ENCODE data around the gene DLAT. TPM values are rescaled to one million over a fixed set of nuclear protein-coding genes. Genes with fewer than 3 reads are reported as not detected.

The DLAT gene
- total and polyA plus RNA-seq, 11 donors = 48.7 to 179 (median 157) TPM

DNA sequence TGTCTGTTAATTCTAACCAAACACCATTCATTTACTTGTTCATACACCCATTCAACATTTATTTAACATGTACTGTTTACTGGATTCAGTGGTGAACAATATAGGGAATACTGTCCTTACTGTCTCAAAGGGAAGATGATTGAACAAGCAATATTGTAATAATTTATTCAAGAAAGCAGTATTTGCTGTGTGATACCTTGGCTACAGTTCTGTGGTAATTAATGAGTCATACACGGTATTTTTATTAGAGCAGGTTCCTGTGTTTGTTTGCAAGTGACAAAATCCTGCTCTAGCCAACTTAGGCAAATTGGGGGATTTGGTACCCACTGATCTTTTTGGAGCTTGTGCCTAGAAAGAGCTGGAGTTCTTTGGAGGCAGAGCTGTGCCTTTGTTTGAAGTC is 32.9 kb downstream of the DLAT start:
- H3K4me1 ChIP-seq = peaks cover 0 to 3% (median 0%) of the 10 kb centered on the region in 12 donors
- TF ChIP-seq, protein P1, sequence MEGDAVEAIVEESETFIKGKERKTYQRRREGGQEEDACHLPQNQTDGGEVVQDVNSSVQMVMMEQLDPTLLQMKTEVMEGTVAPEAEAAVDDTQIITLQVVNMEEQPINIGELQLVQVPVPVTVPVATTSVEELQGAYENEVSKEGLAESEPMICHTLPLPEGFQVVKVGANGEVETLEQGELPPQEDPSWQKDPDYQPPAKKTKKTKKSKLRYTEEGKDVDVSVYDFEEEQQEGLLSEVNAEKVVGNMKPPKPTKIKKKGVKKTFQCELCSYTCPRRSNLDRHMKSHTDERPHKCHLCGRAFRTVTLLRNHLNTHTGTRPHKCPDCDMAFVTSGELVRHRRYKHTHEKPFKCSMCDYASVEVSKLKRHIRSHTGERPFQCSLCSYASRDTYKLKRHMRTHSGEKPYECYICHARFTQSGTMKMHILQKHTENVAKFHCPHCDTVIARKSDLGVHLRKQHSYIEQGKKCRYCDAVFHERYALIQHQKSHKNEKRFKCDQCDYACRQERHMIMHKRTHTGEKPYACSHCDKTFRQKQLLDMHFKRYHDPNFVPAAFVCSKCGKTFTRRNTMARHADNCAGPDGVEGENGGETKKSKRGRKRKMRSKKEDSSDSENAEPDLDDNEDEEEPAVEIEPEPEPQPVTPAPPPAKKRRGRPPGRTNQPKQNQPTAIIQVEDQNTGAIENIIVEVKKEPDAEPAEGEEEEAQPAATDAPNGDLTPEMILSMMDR (IDR thresholded peaks at IDR 0.05) = no peak
- no peak for TF ChIP-seq POLR2A (IDR thresholded peaks at IDR 0.05)
- no peak overlapping the region for H3K27ac ChIP-seq
- H3K27me3 ChIP-seq = no peaks in the 10 kb centered on the region
- intact Hi-C loops (cut with DNase I) = no loop called here
- DNase-seq = no peak
- H3K36me3 ChIP-seq = peaks cover 0 to 98% (median 90%) of the 10 kb centered on the region in 9 donors
- WGBS, 4 donors = 47 to 56% (median 53%) methylated on average over 1 of the region's 1 CpG
- no peaks in the 10 kb centered on the region for H3K9me3 ChIP-seq
- no peak overlapping the region for H3K4me3 ChIP-seq
- ATAC-seq = no peak

DNA sequence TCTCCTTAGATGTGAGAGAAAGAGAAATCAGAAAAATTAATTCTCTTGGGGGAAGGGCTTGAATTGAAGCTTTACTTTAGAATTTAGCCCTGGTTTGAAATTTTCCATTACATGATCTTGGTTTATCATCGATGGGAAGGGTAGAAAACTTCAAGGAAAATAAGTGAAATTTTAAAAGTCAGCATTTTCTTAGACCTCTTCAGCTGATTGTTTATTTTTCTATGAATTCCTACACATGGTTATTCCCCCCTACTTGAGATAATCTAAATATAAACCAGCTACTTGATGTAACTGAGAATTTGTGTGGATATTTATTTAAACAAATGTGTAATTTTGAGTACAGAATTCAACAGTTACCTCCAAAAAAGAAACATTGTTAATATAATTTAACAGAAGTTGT is 37.7 kb downstream of the DLAT start:
- intact Hi-C loops (cut with DNase I) = no loop called here
- no peak for DNase-seq
- Histone ChIP-seq H3K4me1 (peaks cover 0 to 3% (median 0%) of the 10 kb centered on the region in 12 donors), H3K9me3 (no peaks in the 10 kb centered on the region), H3K27ac (no peak overlapping the region), H3K36me3 (peaks cover 0 to 72% (median 60%) of the 10 kb centered on the region in 9 donors), H3K27me3 (no peaks in the 10 kb centered on the region), H3K4me3 (no peak overlapping the region)
- WGBS, 4 donors = 71 to 79% (median 74%) methylated on average over 1 of the region's 1 CpG
- ATAC-seq = no peak
- TF ChIP-seq, protein P1 (IDR thresholded peaks at IDR 0.05) = no peak
- no peak for TF ChIP-seq POLR2A (IDR thresholded peaks at IDR 0.05)

DNA sequence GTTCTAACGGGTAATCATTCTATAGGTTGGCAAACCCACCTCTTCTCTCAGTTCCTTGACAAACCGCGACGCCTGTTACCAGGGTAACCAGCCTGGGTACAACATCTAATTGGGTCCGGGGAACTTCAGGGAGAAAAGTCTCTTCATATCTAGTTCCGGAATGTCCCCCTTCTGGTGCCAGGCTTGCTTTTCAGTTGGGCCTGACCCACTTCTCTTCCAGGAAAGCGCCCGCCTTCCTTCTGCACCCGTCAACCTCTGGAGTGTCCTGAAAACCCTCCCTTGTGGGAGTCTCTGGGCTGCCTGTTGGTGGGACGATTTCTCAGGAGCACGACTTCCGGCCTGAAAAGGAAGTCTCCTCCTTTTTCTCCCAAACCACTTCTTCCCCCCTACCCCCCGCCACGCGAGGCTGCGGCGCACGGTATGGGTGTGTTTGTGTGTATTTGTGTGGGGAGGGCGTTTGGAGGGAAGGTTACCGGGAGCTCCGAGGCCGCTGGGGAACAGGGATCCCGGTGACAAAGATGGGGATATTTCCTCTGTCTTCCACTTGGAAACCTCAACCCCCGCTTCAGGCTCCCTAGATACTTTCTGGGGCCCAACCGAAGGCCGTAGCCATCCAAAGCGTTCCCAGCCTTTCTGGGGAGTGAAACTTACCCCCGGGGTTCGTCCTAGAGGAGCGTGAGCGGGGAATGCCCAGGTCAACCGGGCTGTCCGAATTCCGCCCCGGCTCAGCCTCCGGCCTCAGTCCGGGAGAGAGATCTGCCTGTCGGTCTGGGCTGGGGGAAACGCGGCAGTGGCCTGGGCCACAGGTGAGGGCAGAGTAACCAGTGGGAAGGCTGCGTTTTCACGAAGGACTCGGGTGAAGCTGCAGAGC is 49.0 kb downstream of the DLAT start, which contains the start of the genes NKAPD1 and PIH1D2:
Gene NKAPD1 (plus strand): TSS at position 359 of the 871 bp plus-strand sequence. CDS start 1,276 bp downstream, outside the sequence.
Gene PIH1D2 (minus strand): TSS at position 77 of the 871 bp plus-strand sequence. CDS start 843 bp downstream, outside the sequence.
- Histone ChIP-seq H3K36me3 (peaks cover 0 to 40% (median 37%) of the 10 kb centered on the region in 9 donors), H3K27ac (peak within 1 kb of the TSS; percentile 82 to 95 (median 88)), H3K4me1 (peaks cover 0 to 25% (median 17%) of the 10 kb centered on the region in 12 donors), H3K9me3 (no peaks in the 10 kb centered on the region), H3K27me3 (no peaks in the 10 kb centered on the region), H3K4me3 (peak within 1 kb of the TSS; percentile 46 to 96 (median 80))
- peak; percentile 83 to 94 (median 94) for ATAC-seq
- 0 to 1% (median 0%) methylated on average over 36 to 43 of the region's 43 CpGs for WGBS, 4 donors
- intact Hi-C loops (cut with DNase I) = loop anchor here in 3 of 10 donors (1.0 to 10.0 kb wide), 4 partner anchors 12 to 142 kb away; partner anchors contain the start of genes DIXDC1 (in 1 of the 3), DLAT (in 1 of the 3), SDHD (in 1 of the 3) and TIMM8B (in 1 of the 3)
- DNase-seq = peak; percentile 73 to 79 (median 76)
- TF ChIP-seq POLR2A (IDR thresholded peaks at IDR 0.05) = peak in 1 of 2 donors; percentile 36
- TF ChIP-seq, protein P1 (IDR thresholded peaks at IDR 0.05) = peak in 1 of 12 donors; percentile 13

DNA sequence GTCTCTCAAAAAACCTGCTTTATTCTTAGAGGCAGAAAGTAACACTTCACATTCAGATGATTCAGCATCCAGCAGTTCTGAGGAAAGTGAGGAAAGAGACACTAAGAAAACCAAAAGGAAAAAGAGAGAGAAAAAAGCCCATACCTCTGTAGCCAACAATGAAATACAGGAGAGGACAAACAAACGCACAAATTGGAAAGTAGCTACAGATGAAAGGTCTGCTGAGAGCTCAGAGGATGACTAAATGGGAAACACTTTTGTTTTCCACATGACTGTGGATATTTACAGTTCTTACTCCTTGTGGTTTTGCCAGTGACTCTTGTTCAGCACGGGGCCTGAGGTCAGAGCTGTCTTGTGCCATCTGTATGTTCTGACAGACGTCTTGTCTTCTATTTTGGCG is 57.5 kb downstream of the DLAT start:
- Histone ChIP-seq H3K4me3 (no peak overlapping the region), H3K4me1 (peaks cover 0 to 24% (median 16%) of the 10 kb centered on the region in 12 donors), H3K9me3 (no peaks in the 10 kb centered on the region), H3K27me3 (no peaks in the 10 kb centered on the region), H3K36me3 (peaks cover 2 to 78% (median 76%) of the 10 kb centered on the region in 9 donors), H3K27ac (peak overlapping the region in 10 of 12 donors; percentile 26 to 76 (median 63))
- WGBS, 4 donors = 47 to 54% (median 51%) methylated on average over 4 of the region's 4 CpGs
- intact Hi-C loops (cut with DNase I) = loop anchor here in 6 of 10 donors (5.0 to 10.0 kb wide), 5 partner anchors 58 to 208 kb away; partner anchors contain the start of genes ALG9 (in 5 of the 6), CFAP68 (in 5 of the 6), FDXACB1 (in 5 of the 6) and DIXDC1 (in 1 of the 6)
- DNase-seq (peak in 2 of 5 donors; percentile 11 to 44), ATAC-seq (peak in 3 of 4 donors; percentile 29 to 60 (median 45))
- TF ChIP-seq, protein P1 (IDR thresholded peaks at IDR 0.05) = no peak
- TF ChIP-seq POLR2A (IDR thresholded peaks at IDR 0.05) = peak in 1 of 2 donors; percentile 39

Data from heart left ventricle (tissue), 16 donors.